GM13976 (cell line): ENCODE data around the gene STPG1.

Experiments used
- DNase-seq: peaks from one replicate; pipeline ENCODE4 v3.0.0; 2012; ENCODE audit warnings: low spot score
- CTCF ChIP-seq: IDR thresholded peaks from 2 replicates; pipeline ENCODE4 v1.5.1; 2012; ENCODE audit warnings: borderline replicate concordance, mild to moderate bottlenecking; ENCODE audit not compliant: insufficient read depth; ENCODE audit errors: extremely low read depth, missing control alignments, control extremely low read depth
- in situ Hi-C: fragments of 300-500 bp; cut with MboI; formaldehyde crosslinking; loops from one replicate; pipeline ENCODE4 v1.12.0; 2022; ENCODE audit warnings: low sequenced_read_pairs, mixed read lengths, inconsistent platforms; ENCODE audit not compliant: unreplicated experiment

Gene STPG1

GRCh38 chr1:24331961-24332673 lies 81.5 kb downstream of the STPG1 start:
- TF ChIP-seq CTCF = no peak
- in situ Hi-C loops = no loop called here
- no peak for DNase-seq

GRCh38 chr1:24329797-24330543 lies 83.6 kb downstream of the STPG1 start:
- DNase-seq = no peak
- in situ Hi-C loops = no loop called here
- no peak for TF ChIP-seq CTCF

- TF ChIP-seq CTCF = no peak
- DNase-seq = no peak
- in situ Hi-C loops = no loop called here
Observed at GRCh38 chr1:24329331-24329730, 84.3 kb downstream of the STPG1 start.

- in situ Hi-C loops = no loop called here
- DNase-seq = no peak
- no peak for TF ChIP-seq CTCF
Observed at GRCh38 chr1:24327891-24328290, 85.7 kb downstream of the STPG1 start.

- DNase-seq = no peak
- TF ChIP-seq CTCF = no peak
Observed at GRCh38 chr1:24327486-24327885, 86.1 kb downstream of the STPG1 start.

GRCh38 chr1:24325587-24326449 lies 87.8 kb downstream of the STPG1 start:
- in situ Hi-C loops = no loop called here
- no peak for TF ChIP-seq CTCF
- DNase-seq = no peak

More at GRCh38 chr1:24327486-24327885, 86.1 kb downstream of the STPG1 start:
- in situ Hi-C loops = no loop called here
